DOHH2 (cell line): ENCODE results near the gene SLC9A9.

ENCODE experiments used
- H3F3A ChIP-seq: fragments of 200-600 bp; sonication (generic), shearing (Covaris generic); 2 replicates; pipeline ENCODE4 v1.6.0; 2016; ENCODE audit warnings: antibody characterized with exemption, mild to moderate bottlenecking; ENCODE audit not compliant: control insufficient read depth, insufficient read depth
- H3K27ac ChIP-seq: fragments of 200-600 bp; sonication (generic); 2 replicates; pipeline ENCODE4 v1.5.1; 2014; ENCODE audit warnings: low read depth, mild to moderate bottlenecking, low read length, moderate library complexity
- H3K27me3 ChIP-seq: fragments of 200-600 bp; sonication (generic); 2 replicates; pipeline ENCODE4 v1.6.1; 2014; ENCODE audit warnings: mild to moderate bottlenecking, low read length, mixed read lengths; ENCODE audit not compliant: control insufficient read depth
- H3K36me3 ChIP-seq: fragments of 200-600 bp; sonication (generic); 2 replicates; pipeline ENCODE4 v1.6.1; 2014; ENCODE audit warnings: mild to moderate bottlenecking, low read length, moderate library complexity, mixed read lengths; ENCODE audit not compliant: control insufficient read depth
- H3K4me1 ChIP-seq: fragments of 200-600 bp; sonication (generic); 2 replicates; pipeline ENCODE4 v1.6.1; 2014; ENCODE audit warnings: mild to moderate bottlenecking, low read length, mixed read lengths; ENCODE audit not compliant: control insufficient read depth
- H3K4me2 ChIP-seq: fragments of 200-600 bp; sonication (generic); 2 replicates; pipeline ENCODE4 v1.6.0; 2014; ENCODE audit warnings: mild to moderate bottlenecking, low read length, moderate library complexity
- H3K4me3 ChIP-seq: fragments of 200-600 bp; sonication (generic); 2 replicates; pipeline ENCODE4 v1.5.1; 2014; ENCODE audit warnings: mild to moderate bottlenecking, low read length, mixed read lengths
- H3K79me2 ChIP-seq: fragments of 200-600 bp; sonication (generic); 2 replicates; pipeline ENCODE4 v1.6.1; 2014; ENCODE audit warnings: mild to moderate bottlenecking, low read length, mixed read lengths; ENCODE audit not compliant: control insufficient read depth
- H3K9me2 ChIP-seq: fragments of 200-600 bp; sonication (generic); replicated peaks from 2 replicates; pipeline ENCODE4 v1.6.1; 2014; ENCODE audit warnings: mild to moderate bottlenecking, low read length, mixed read lengths; ENCODE audit not compliant: control insufficient read depth
- H3K9me3 ChIP-seq: fragments of 200-600 bp; sonication (generic); 2 replicates; pipeline ENCODE4 v1.6.1; 2014; ENCODE audit warnings: antibody characterized with exemption, low read length, mixed read lengths; ENCODE audit not compliant: control insufficient read depth, insufficient read depth
- H4K20me1 ChIP-seq: fragments of 200-600 bp; sonication (generic); 2 replicates; pipeline ENCODE4 v1.6.0; 2014; ENCODE audit warnings: low read depth, mild to moderate bottlenecking, antibody characterized with exemption, low read length, moderate library complexity; ENCODE audit not compliant: control insufficient read depth, insufficient read depth
- EZH2phosphoT487 ChIP-seq: fragments of 200-600 bp; sonication (generic); IDR thresholded peaks from 2 replicates; pipeline ENCODE4 v1.6.1; 2017; ENCODE audit warnings: borderline replicate concordance, mild to moderate bottlenecking, antibody characterized with exemption, low read length, moderate library complexity, mixed read lengths
- TF ChIP-seq, protein P1 (sequence below): fragments of 200-600 bp; sonication (generic); IDR thresholded peaks from one replicate; pipeline ENCODE4 v1.5.1; 2014; ENCODE audit warnings: antibody characterized with exemption, mild to moderate bottlenecking, low read depth, low read length; ENCODE audit not compliant: poor library complexity, severe bottlenecking

Gene SLC9A9

DNA sequence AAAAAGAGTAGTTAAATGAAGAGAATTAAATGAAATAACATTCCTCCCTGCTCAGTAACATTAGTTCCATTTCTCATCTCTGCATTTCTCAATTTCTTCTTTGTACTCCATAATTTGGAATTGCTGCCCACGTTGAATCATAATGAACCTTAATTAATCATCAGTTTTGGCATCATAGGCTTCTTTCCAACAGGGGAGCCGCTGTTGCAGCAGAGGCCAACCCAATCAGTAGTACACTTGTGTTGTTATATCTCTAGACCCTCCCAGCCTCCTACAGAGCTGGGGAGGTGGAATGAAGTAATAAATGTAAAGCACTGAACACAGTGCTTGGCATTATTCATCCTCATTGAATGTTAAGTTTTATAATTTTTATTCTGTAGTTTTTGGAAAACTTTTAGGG lies 488.0 kb downstream of the SLC9A9 start:
- Histone ChIP-seq H3K9me2 (no peaks in the 10 kb centered on the region), H4K20me1 (no peaks in the 10 kb centered on the region), H3K4me2 (no peak overlapping the region), H3K79me2 (no peaks in the 10 kb centered on the region), H3K4me1 (peaks cover 15% of the 10 kb centered on the region), H3K9me3 (no peaks in the 10 kb centered on the region), H3F3A (no peaks in the 10 kb centered on the region), H3K27ac (no peak overlapping the region), H3K27me3 (no peaks in the 10 kb centered on the region), H3K4me3 (no peak overlapping the region), H3K36me3 (no peaks in the 10 kb centered on the region)
- TF ChIP-seq EZH2phosphoT487: no peak
- TF ChIP-seq, protein P1, sequence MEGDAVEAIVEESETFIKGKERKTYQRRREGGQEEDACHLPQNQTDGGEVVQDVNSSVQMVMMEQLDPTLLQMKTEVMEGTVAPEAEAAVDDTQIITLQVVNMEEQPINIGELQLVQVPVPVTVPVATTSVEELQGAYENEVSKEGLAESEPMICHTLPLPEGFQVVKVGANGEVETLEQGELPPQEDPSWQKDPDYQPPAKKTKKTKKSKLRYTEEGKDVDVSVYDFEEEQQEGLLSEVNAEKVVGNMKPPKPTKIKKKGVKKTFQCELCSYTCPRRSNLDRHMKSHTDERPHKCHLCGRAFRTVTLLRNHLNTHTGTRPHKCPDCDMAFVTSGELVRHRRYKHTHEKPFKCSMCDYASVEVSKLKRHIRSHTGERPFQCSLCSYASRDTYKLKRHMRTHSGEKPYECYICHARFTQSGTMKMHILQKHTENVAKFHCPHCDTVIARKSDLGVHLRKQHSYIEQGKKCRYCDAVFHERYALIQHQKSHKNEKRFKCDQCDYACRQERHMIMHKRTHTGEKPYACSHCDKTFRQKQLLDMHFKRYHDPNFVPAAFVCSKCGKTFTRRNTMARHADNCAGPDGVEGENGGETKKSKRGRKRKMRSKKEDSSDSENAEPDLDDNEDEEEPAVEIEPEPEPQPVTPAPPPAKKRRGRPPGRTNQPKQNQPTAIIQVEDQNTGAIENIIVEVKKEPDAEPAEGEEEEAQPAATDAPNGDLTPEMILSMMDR: no peak

DNA sequence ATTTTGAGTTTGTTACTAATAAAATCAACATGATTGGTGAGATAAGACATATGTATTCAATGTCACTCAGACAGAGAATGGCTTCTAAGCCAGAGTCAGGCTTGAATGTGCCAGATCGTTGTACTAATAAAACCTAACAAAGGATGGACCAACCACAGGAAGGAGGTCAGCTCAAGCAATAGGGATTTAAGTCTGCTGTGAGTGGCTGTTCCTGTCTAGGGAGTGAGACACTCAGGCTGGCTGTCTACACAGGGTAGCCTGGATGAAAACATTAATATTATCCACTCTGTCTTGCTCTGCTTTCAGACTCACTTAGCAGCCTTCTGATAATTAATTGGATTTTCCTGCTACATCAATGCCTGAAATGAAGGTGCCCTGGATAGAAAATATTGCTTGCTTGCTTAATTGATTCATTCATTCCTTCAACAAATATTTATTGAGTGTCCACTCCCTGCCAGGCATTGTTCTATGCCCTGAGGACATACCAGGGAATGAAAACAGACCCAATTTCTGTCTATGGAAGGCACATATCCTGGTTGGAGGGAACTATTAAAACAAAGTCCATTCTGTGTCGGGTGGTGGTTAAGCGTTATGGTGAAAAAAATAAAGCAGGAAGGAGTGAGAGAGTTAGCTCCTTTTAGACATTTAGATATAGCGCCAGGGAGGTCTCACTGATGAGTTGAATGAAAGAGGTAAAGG lies 489.3 kb downstream of the SLC9A9 start:
- Histone ChIP-seq H3K9me3 (no peaks in the 10 kb centered on the region), H4K20me1 (no peaks in the 10 kb centered on the region), H3K36me3 (no peaks in the 10 kb centered on the region), H3K4me2 (no peak overlapping the region), H3K4me3 (no peak overlapping the region), H3K27ac (no peak overlapping the region), H3K27me3 (no peaks in the 10 kb centered on the region), H3K9me2 (no peaks in the 10 kb centered on the region), H3F3A (no peaks in the 10 kb centered on the region), H3K4me1 (peaks cover 12% of the 10 kb centered on the region), H3K79me2 (no peaks in the 10 kb centered on the region)
- TF ChIP-seq, protein P1: no peak
- no peak for TF ChIP-seq EZH2phosphoT487

DNA sequence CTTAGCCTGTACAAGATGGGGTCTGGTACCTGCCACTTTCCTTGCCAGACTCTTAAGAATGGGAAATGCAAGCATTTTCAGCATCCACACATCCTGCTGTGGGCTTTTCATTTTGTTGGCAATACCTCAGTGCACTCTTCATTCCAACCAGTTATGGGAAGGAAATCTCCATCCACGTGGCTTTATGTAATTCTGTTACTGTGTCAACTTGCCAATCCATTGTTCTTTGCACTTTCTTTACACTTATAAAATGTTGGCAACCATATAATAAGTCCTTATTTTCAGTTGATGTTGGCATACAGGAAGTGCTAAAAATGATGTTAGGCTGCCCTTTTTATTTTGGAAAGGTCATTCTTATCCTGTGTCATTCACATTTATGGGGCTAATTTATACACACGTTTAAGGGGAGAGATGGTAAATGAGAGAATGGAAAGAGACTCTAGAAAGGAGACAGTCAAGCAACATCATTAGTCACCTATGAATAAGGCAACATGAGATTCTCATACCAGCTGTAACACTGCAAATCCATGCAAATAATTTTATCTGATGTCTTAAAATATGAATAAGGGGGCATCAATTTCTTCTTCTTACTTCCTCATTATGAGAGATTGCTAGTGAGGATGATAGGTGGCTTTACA lies 490.0 kb downstream of the SLC9A9 start:
- no peaks in the 10 kb centered on the region for H3K9me2 ChIP-seq
- no peaks in the 10 kb centered on the region for H3K27me3 ChIP-seq
- no peaks in the 10 kb centered on the region for H3K9me3 ChIP-seq
- H3K36me3 ChIP-seq: no peaks in the 10 kb centered on the region
- H3K4me2 ChIP-seq: no peak overlapping the region
- no peak overlapping the region for H3K4me3 ChIP-seq
- no peaks in the 10 kb centered on the region for H3F3A ChIP-seq
- no peaks in the 10 kb centered on the region for H4K20me1 ChIP-seq
- H3K4me1 ChIP-seq: peaks cover 7% of the 10 kb centered on the region
- no peak overlapping the region for H3K27ac ChIP-seq
- TF ChIP-seq, protein P1: no peak
- no peak for TF ChIP-seq EZH2phosphoT487
- no peaks in the 10 kb centered on the region for H3K79me2 ChIP-seq
